NT2/D1 (cell line): ENCODE measurements around the gene AFDN.

Experiments
- DNase-seq: peaks from one replicate; pipeline ENCODE4 v3.0.0-alpha.2; 2011; ENCODE audit warnings: low read depth, low spot score
- H3K27me3 ChIP-seq: 2 replicates; pipeline ENCODE4 v1.6.0; 2011; ENCODE audit warnings: mild to moderate bottlenecking; ENCODE audit not compliant: insufficient read length, insufficient read depth
- H3K36me3 ChIP-seq: 2 replicates; pipeline ENCODE4 v1.6.1; 2011; ENCODE audit warnings: mild to moderate bottlenecking, low read length, mixed read lengths; ENCODE audit not compliant: insufficient read depth, insufficient read length
- H3K4me1 ChIP-seq: 2 replicates; pipeline ENCODE4 v1.5.1; 2011; ENCODE audit not compliant: insufficient read depth, insufficient read length
- H3K4me3 ChIP-seq: 2 replicates; pipeline ENCODE4 v1.5.1; 2011; ENCODE audit warnings: low read depth; ENCODE audit not compliant: insufficient read length
- H3K9ac ChIP-seq: 2 replicates; pipeline ENCODE4 v1.6.0; 2011; ENCODE audit warnings: low read depth; ENCODE audit not compliant: insufficient read length
- H3K9me3 ChIP-seq: 2 replicates; pipeline ENCODE4 v1.5.1; 2011; ENCODE audit warnings: mild to moderate bottlenecking, low read length; ENCODE audit not compliant: insufficient read depth
- SUZ12 ChIP-seq: IDR thresholded peaks from 2 replicates; pipeline ENCODE4 v1.6.1; 2011; ENCODE audit not compliant: insufficient read length, insufficient read depth; ENCODE audit errors: extremely low read depth
- YY1 ChIP-seq: IDR thresholded peaks from 2 replicates; pipeline ENCODE4 v1.6.1; 2011; ENCODE audit not compliant: insufficient read length, insufficient read depth
- ZNF274 ChIP-seq: IDR thresholded peaks from 2 replicates; pipeline ENCODE4 v1.6.1; 2011; ENCODE audit warnings: mild to moderate bottlenecking, low read depth, low read length

The AFDN gene

GRCh38 chr6:167949121-167949684, 122.5 kb downstream of the AFDN start:
- TF ChIP-seq ZNF274, result no peak
- TF ChIP-seq SUZ12, result no peak
- TF ChIP-seq YY1, result no peak
- Histone ChIP-seq H3K9ac (no peak overlapping the region), H3K9me3 (no peaks in the 10 kb centered on the region), H3K27me3 (no peaks in the 10 kb centered on the region), H3K4me1 (no peaks in the 10 kb centered on the region), H3K36me3 (peaks cover 77% of the 10 kb centered on the region), H3K4me3 (no peak overlapping the region)
- no peak for DNase-seq

GRCh38 chr6:167951781-167952511, 125.2 kb downstream of the AFDN start:
- no peaks in the 10 kb centered on the region for H3K9me3 ChIP-seq
- peaks cover 69% of the 10 kb centered on the region for H3K36me3 ChIP-seq
- no peaks in the 10 kb centered on the region for H3K4me1 ChIP-seq

GRCh38 chr6:167952512-167952859, 125.8 kb downstream of the AFDN start:
- H3K4me1 ChIP-seq, result no peaks in the 10 kb centered on the region
- peaks cover 69% of the 10 kb centered on the region for H3K36me3 ChIP-seq
- TF ChIP-seq YY1 (no peak), SUZ12 (no peak), ZNF274 (no peak)
- H3K27me3 ChIP-seq, result no peaks in the 10 kb centered on the region
- no peaks in the 10 kb centered on the region; the same call in 1 of the 2 replicates for H3K9me3 ChIP-seq
- H3K4me3 ChIP-seq, result no peak overlapping the region
- DNase-seq, result no peak
- no peak overlapping the region for H3K9ac ChIP-seq

More at GRCh38 chr6:167951781-167952511, 125.2 kb downstream of the AFDN start:
- no peak for DNase-seq
- H3K4me3 ChIP-seq, result no peak overlapping the region
- H3K9ac ChIP-seq, result no peak overlapping the region
- no peaks in the 10 kb centered on the region for H3K27me3 ChIP-seq
- TF ChIP-seq YY1, result no peak
- TF ChIP-seq ZNF274, result no peak
- TF ChIP-seq SUZ12, result no peak

- H3K36me3 ChIP-seq, result peaks cover 63% of the 10 kb centered on the region
- DNase-seq, result no peak
Measured at GRCh38 chr6:167953551-167953950, 126.8 kb downstream of the AFDN start.

GRCh38 chr6:167954151-167954550, 127.4 kb downstream of the AFDN start:
- Histone ChIP-seq H3K36me3 (peaks cover 58% of the 10 kb centered on the region), H3K4me3 (no peak overlapping the region), H3K4me1 (no peaks in the 10 kb centered on the region), H3K9me3 (no peaks in the 10 kb centered on the region; the same call in 1 of the 2 replicates), H3K9ac (no peak overlapping the region), H3K27me3 (no peaks in the 10 kb centered on the region)
- no peak for DNase-seq
- TF ChIP-seq ZNF274 (no peak), SUZ12 (no peak), YY1 (no peak)

More at GRCh38 chr6:167953551-167953950, 126.8 kb downstream of the AFDN start:
- no peaks in the 10 kb centered on the region; the same call in 1 of the 2 replicates for H3K9me3 ChIP-seq
- no peaks in the 10 kb centered on the region for H3K27me3 ChIP-seq
- H3K4me1 ChIP-seq, result no peaks in the 10 kb centered on the region
- no peak overlapping the region for H3K9ac ChIP-seq
- TF ChIP-seq YY1 (no peak), ZNF274 (no peak), SUZ12 (no peak)
- H3K4me3 ChIP-seq, result no peak overlapping the region

- no peaks in the 10 kb centered on the region; the same call in 1 of the 2 replicates for H3K9me3 ChIP-seq
- no peak overlapping the region for H3K9ac ChIP-seq
- no peak overlapping the region for H3K4me3 ChIP-seq
- no peaks in the 10 kb centered on the region for H3K27me3 ChIP-seq
- DNase-seq, result no peak
- peaks cover 36% of the 10 kb centered on the region for H3K36me3 ChIP-seq
- H3K4me1 ChIP-seq, result no peaks in the 10 kb centered on the region
- TF ChIP-seq ZNF274 (no peak), YY1 (no peak), SUZ12 (no peak)
Measured at GRCh38 chr6:167956491-167956890, 129.8 kb downstream of the AFDN start.

- no peak for DNase-seq
- Histone ChIP-seq H3K36me3 (peaks cover 30% of the 10 kb centered on the region), H3K4me1 (no peaks in the 10 kb centered on the region), H3K27me3 (no peaks in the 10 kb centered on the region), H3K9me3 (no peaks in the 10 kb centered on the region; the same call in 1 of the 2 replicates), H3K9ac (no peak overlapping the region), H3K4me3 (no peak overlapping the region)
- TF ChIP-seq YY1 (no peak), SUZ12 (no peak), ZNF274 (no peak)
Measured at GRCh38 chr6:167956983-167957492, 130.3 kb downstream of the AFDN start.
